ENCODE results near the gene EIF4G3.

EIF4G3 gene

DNA sequence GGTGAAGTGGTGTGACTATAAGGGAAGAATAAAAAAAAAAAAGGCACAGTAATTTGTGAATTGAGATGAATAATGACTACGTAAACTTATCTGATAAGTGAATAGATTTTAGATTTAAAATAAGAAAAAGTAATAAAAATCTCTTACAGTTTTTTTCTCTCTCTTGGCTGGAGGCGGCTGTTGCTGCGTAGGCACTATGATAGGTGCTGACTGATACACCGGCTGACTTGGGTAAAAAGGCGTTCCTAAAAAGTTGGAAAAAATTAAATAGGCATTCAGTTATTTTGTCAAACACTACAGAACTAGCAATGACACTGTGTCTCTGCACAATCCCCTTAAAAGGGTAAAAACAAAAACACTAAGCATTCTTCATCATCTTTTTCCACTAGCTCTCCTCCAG, 203.8 kb downstream of the EIF4G3 start:
- TF ChIP-seq, protein P1, sequence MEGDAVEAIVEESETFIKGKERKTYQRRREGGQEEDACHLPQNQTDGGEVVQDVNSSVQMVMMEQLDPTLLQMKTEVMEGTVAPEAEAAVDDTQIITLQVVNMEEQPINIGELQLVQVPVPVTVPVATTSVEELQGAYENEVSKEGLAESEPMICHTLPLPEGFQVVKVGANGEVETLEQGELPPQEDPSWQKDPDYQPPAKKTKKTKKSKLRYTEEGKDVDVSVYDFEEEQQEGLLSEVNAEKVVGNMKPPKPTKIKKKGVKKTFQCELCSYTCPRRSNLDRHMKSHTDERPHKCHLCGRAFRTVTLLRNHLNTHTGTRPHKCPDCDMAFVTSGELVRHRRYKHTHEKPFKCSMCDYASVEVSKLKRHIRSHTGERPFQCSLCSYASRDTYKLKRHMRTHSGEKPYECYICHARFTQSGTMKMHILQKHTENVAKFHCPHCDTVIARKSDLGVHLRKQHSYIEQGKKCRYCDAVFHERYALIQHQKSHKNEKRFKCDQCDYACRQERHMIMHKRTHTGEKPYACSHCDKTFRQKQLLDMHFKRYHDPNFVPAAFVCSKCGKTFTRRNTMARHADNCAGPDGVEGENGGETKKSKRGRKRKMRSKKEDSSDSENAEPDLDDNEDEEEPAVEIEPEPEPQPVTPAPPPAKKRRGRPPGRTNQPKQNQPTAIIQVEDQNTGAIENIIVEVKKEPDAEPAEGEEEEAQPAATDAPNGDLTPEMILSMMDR (IDR thresholded peaks at IDR 0.05; ENCODE audit: low read length) = no peak
- TF ChIP-seq EZH2 (IDR thresholded peaks at IDR 0.05; ENCODE audit: borderline replicate concordance, low read length) = no peak
- H3K36me3 ChIP-seq (ENCODE audit: insufficient read depth, low read length) = peaks cover 33% of the 10 kb centered on the region
- no peak overlapping the region for H2AFZ ChIP-seq (ENCODE audit: low read length)
- no peak overlapping the region for H3K9ac ChIP-seq (ENCODE audit: low read length)
- no peaks in the 10 kb centered on the region for H3K9me3 ChIP-seq (ENCODE audit: low read length)
- no peaks in the 10 kb centered on the region for H3F3A ChIP-seq (ENCODE audit: insufficient read depth, low read length)
- no peak overlapping the region for H3K4me2 ChIP-seq (ENCODE audit: low read length)
- no peaks in the 10 kb centered on the region for H3K9me2 ChIP-seq (ENCODE audit: low read depth, low read length)
- H4K20me1 ChIP-seq (ENCODE audit: insufficient read depth, low read length) = no peaks in the 10 kb centered on the region
- H3K79me2 ChIP-seq (ENCODE audit: insufficient read depth, low read length) = no peaks in the 10 kb centered on the region
- H3K27me3 ChIP-seq (ENCODE audit: insufficient read depth, low read length) = no peaks in the 10 kb centered on the region
- H3K4me3 ChIP-seq (ENCODE audit: low read depth, low read length, poor library complexity, severe bottlenecking) = no peak overlapping the region
- no peaks in the 10 kb centered on the region for H3K4me1 ChIP-seq (ENCODE audit: insufficient read depth, low read length, severe bottlenecking)
- no peak overlapping the region for H3K27ac ChIP-seq (ENCODE audit: low read depth, low read length, poor library complexity, severe bottlenecking)

DNA sequence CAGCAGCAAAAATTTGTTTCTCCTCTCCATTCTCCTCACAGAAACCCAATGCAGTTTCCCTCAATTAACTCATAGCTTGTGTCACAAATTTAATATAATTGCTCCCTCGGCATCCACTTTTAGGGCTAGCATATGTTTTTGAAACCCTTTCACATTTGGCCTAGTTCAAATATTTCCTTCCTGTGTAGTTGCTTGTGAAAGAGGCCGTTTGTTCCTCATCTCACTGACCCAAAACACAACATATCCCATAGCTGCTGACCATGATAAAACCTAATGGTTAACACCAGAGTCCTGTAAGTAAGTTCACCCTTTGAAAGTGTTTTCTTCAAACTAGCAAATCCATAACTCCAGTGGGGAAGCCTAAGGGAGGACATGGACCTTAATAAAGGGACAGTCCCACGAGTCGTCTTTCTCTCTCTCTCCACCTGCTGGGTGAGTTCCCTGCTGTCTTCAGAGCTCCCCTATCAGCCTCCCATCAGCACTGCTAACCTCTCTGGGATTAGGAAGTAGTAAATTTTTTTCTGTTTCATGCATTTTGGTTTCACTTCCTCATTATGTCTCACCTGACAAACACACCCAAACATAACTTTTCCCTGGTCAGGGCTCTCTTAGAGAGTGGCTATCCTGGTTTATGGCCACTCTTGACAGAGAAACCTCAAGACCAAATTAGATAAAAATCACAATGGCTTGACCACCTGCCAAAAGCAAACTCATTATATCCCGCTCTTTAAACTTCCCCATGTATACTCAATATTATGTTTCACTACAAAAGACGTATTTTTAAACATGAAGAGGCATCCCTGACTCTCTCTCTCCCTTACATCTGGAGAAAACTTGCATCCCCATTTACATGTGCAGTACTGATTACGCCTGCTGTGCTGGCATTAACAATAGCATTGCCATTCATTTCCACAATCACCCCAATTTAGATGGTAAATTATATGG, 211.9 kb downstream of the EIF4G3 start:
- no peaks in the 10 kb centered on the region for H4K20me1 ChIP-seq (ENCODE audit: insufficient read depth, low read length)
- no peak overlapping the region for H2AFZ ChIP-seq (ENCODE audit: low read length)
- peak overlapping the region; percentile 25; the same call in 1 of the 2 replicates for H3K4me2 ChIP-seq (ENCODE audit: low read length)
- H3K9me2 ChIP-seq (ENCODE audit: low read depth, low read length) = no peaks in the 10 kb centered on the region
- TF ChIP-seq EZH2 (IDR thresholded peaks at IDR 0.05; ENCODE audit: borderline replicate concordance, low read length) = no peak
- TF ChIP-seq, protein P1 (IDR thresholded peaks at IDR 0.05; ENCODE audit: low read length) = no peak
- H3K36me3 ChIP-seq (ENCODE audit: insufficient read depth, low read length) = peaks cover 22% of the 10 kb centered on the region; the same call in 1 of the 2 replicates
- H3K4me3 ChIP-seq (ENCODE audit: low read depth, low read length, poor library complexity, severe bottlenecking) = no peak overlapping the region
- H3F3A ChIP-seq (ENCODE audit: insufficient read depth, low read length) = peaks cover 3% of the 10 kb centered on the region; the same call in 1 of the 2 replicates
- H3K27ac ChIP-seq (ENCODE audit: low read depth, low read length, poor library complexity, severe bottlenecking) = peak overlapping the region; percentile 59
- H3K4me1 ChIP-seq (ENCODE audit: insufficient read depth, low read length, severe bottlenecking) = peaks cover 21% of the 10 kb centered on the region
- H3K9me3 ChIP-seq (ENCODE audit: low read length) = no peaks in the 10 kb centered on the region
- H3K27me3 ChIP-seq (ENCODE audit: insufficient read depth, low read length) = no peaks in the 10 kb centered on the region
- H3K9ac ChIP-seq (ENCODE audit: low read length) = no peak overlapping the region; the same call in 1 of the 2 replicates
- no peaks in the 10 kb centered on the region for H3K79me2 ChIP-seq (ENCODE audit: insufficient read depth, low read length)

DNA sequence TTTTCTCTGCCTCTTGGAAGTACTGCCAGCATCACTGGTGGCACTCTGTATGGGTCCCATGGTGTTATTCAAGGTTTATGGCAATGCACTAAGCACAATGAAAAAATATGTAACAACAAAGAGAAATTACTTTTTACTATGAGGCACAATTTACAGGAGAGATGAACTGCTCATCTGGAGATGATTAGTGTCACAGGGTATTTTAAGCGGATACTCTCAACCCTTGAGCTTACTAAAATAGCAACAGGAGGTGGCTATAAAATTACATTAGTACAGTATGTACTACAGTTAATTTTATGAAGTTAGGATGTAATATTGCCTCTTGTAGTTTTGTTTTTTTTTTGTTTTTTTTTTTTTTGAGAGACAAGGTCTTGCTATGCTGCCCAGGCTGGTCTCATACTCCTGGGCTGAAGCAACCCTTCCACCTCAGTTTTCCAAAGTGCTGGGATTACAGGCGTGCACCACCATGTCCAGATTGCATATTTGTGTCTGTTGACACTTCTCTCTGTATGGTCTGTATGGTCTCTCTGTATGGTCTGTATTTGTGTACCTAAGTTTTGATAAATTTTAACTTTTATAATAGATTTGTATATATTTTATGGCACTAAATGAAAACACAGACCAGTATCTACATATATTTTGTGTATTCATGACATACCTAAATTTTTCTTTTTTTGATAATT, 214.0 kb downstream of the EIF4G3 start:
- Histone ChIP-seq H3F3A (ENCODE audit: insufficient read depth, low read length) (peaks cover 3% of the 10 kb centered on the region; the same call in 1 of the 2 replicates), H3K79me2 (ENCODE audit: insufficient read depth, low read length) (no peaks in the 10 kb centered on the region), H4K20me1 (ENCODE audit: insufficient read depth, low read length) (no peaks in the 10 kb centered on the region), H3K27ac (ENCODE audit: low read depth, low read length, poor library complexity, severe bottlenecking) (no peak overlapping the region), H3K4me2 (ENCODE audit: low read length) (no peak overlapping the region), H3K9me3 (ENCODE audit: low read length) (no peaks in the 10 kb centered on the region), H3K4me1 (ENCODE audit: insufficient read depth, low read length, severe bottlenecking) (peaks cover 21% of the 10 kb centered on the region), H3K4me3 (ENCODE audit: low read depth, low read length, poor library complexity, severe bottlenecking) (no peak overlapping the region), H3K9ac (ENCODE audit: low read length) (no peak overlapping the region), H2AFZ (ENCODE audit: low read length) (no peak overlapping the region), H3K27me3 (ENCODE audit: insufficient read depth, low read length) (no peaks in the 10 kb centered on the region), H3K36me3 (ENCODE audit: insufficient read depth, low read length) (peaks cover 15% of the 10 kb centered on the region; the same call in 1 of the 2 replicates), H3K9me2 (ENCODE audit: low read depth, low read length) (no peaks in the 10 kb centered on the region)
- TF ChIP-seq, protein P1 (IDR thresholded peaks at IDR 0.05; ENCODE audit: low read length) = no peak
- no peak for TF ChIP-seq EZH2 (IDR thresholded peaks at IDR 0.05; ENCODE audit: borderline replicate concordance, low read length)

Measured in OCI-LY1 (cell line).